Esophagus muscularis mucosa (tissue), 4 donors: ENCODE data around the gene KANSL1. TPM values are rescaled to one million over a fixed set of nuclear protein-coding genes. Genes with fewer than 3 reads are reported as not detected.

Experiments used
- DNase-seq: peaks from one replicate; pipeline ENCODE4 v3.0.0-alpha.2; 2017; ENCODE audit errors: extremely low spot score
- H3K27ac ChIP-seq, 4 donors: fragments of 200-600 bp; sonication (generic); replicated peaks in 1 of 4; 1 replicate in 3 of 4; 2 replicates in 1 of 4; pipeline ENCODE4 v1.5.1; 2016 to 2019; ENCODE audit warnings: mild to moderate bottlenecking in 1 of 4
- H3K27me3 ChIP-seq, 4 donors: fragments of 200-600 bp; sonication (generic); one replicate each; pipeline versions ENCODE4 v1.5.1 to v1.6.0; 2016 to 2019
- H3K36me3 ChIP-seq, 4 donors: fragments of 200-600 bp; sonication (generic); one replicate each; pipeline ENCODE4 v1.5.1; 2016 to 2019
- H3K4me1 ChIP-seq, 4 donors: fragments of 200-600 bp; sonication (generic); one replicate each; pipeline ENCODE4 v1.5.1; 2016 to 2019
- H3K4me3 ChIP-seq, 4 donors: fragments of 200-600 bp; sonication (generic); 1 replicate in 2 of 4; 2 replicates in 2 of 4; pipeline ENCODE4 v1.5.1; 2016 to 2019; ENCODE audit warnings: mild to moderate bottlenecking in 4 of 4, moderate library complexity in 1 of 4
- H3K9me3 ChIP-seq, 4 donors: fragments of 200-600 bp; sonication (generic); 1 replicate in 3 of 4; 2 replicates in 1 of 4; pipeline ENCODE4 v1.5.1; 2016 to 2019
- EP300 ChIP-seq: sonication (generic); formaldehyde crosslinking; IDR thresholded peaks from one replicate; pipeline ENCODE4 v1.6.1; 2017; ENCODE audit warnings: antibody characterized with exemption
- POLR2A ChIP-seq: fragments of 450-650 bp; IDR thresholded peaks from one replicate; pipeline ENCODE4 v1.6.1; 2017; ENCODE audit warnings: antibody characterized with exemption, moderate library complexity, mild to moderate bottlenecking, low read depth
- POLR2AphosphoS5 ChIP-seq, 2 donors: sonication (generic); formaldehyde crosslinking; IDR thresholded peaks; one replicate each; pipeline ENCODE4 v1.6.1; 2017; ENCODE audit warnings: antibody characterized with exemption in 2 of 2
- WGBS: methylation state at CpG from one replicate; pipeline ENCODE4 v1.1.5; 2018; 5-methylcytosine and 5-hydroxymethylcytosine counted together
- intact Hi-C: fragments of 100-400 bp; cut with DNase I; formaldehyde crosslinking; loops from one replicate; pipeline ENCODE4 v1.15.1; 2023
- total RNA-seq, 4 donors: library from RNA; depleted of rRNA; stranded (reverse); fragments of >200 nt; gene quantifications; one replicate each; pipeline versions ENCODE4 v1.1.0 to v1.2.1, GENCODE V29; 2016
- TF ChIP-seq, protein P1 (sequence below), 3 experiments: fragments of 200-600 bp in 2 of 3; fragments of 450-650 bp in 1 of 3; sonication (generic) in 2 of 3; IDR thresholded peaks; one replicate each; pipeline ENCODE4 v1.5.1; 2017 to 2019; ENCODE audit warnings: antibody characterized with exemption in 3 of 3, mild to moderate bottlenecking in 2 of 3, moderate library complexity in 1 of 3

KANSL1 gene
- total RNA-seq, 4 donors from 2014 or later = 55.0 to 124 (median 70.0) TPM

DNA sequence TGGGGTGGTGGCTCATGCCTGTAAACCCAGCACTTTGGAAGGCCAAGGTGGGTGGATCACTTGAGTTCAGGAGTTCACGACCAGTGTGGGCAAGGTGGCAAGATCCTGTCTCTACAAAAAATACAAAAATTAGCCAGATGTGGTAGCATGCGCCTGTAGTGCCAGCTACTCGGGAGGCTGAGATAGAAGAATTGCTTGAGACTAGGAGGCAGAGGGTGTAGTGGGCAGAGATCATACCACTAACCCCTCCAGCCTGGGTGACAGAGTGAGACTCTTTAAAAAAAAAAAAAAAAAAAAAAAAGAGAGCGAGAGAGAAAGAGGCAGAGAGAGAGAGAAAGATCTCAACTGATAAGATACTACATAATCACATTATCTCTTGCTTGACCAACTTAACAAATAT is 45.9 kb downstream of the KANSL1 start:
- Histone ChIP-seq H3K4me3 (no peak overlapping the region), H3K4me1 (peaks cover 52 to 92% (median 84%) of the 10 kb centered on the region in 4 donors), H3K27me3 (no peaks in the 10 kb centered on the region), H3K9me3 (no peaks in the 10 kb centered on the region), H3K36me3 (no peaks in the 10 kb centered on the region), H3K27ac (no peak overlapping the region)
- 95% methylated on average over 4 of the region's 4 CpGs for WGBS
- intact Hi-C loops = no loop called here
- no peak for DNase-seq
- no peak for TF ChIP-seq POLR2A
- TF ChIP-seq, protein P1, sequence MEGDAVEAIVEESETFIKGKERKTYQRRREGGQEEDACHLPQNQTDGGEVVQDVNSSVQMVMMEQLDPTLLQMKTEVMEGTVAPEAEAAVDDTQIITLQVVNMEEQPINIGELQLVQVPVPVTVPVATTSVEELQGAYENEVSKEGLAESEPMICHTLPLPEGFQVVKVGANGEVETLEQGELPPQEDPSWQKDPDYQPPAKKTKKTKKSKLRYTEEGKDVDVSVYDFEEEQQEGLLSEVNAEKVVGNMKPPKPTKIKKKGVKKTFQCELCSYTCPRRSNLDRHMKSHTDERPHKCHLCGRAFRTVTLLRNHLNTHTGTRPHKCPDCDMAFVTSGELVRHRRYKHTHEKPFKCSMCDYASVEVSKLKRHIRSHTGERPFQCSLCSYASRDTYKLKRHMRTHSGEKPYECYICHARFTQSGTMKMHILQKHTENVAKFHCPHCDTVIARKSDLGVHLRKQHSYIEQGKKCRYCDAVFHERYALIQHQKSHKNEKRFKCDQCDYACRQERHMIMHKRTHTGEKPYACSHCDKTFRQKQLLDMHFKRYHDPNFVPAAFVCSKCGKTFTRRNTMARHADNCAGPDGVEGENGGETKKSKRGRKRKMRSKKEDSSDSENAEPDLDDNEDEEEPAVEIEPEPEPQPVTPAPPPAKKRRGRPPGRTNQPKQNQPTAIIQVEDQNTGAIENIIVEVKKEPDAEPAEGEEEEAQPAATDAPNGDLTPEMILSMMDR (IDR thresholded peaks at IDR 0.05) = no peak
- TF ChIP-seq EP300 = no peak
- TF ChIP-seq POLR2AphosphoS5 (IDR thresholded peaks at IDR 0.05) = no peak

DNA sequence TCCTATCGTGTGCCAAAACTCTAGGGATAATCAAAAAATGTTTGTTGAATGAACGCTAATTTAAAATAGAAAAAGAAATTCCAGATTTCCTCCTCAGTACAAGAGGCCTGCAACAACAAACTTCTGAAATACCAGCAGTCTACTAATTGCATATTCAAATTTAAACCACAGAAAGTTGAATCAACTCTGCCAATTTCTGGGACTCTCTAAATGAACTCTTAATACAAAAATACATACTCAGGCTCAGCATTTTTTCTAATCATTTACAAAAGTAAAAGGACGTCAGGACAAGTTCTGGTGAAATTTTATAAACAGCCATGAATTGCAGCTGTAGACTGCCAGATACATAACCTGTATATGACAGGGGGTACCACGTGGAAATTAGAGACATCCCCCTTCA is 49.0 kb downstream of the KANSL1 start:
- intact Hi-C loops = no loop called here
- no peak for DNase-seq
- TF ChIP-seq, protein P1 (IDR thresholded peaks at IDR 0.05) = no peak
- Histone ChIP-seq H3K4me3 (no peak overlapping the region), H3K27ac (peak overlapping the region in 1 of 4 donors; percentile 28), H3K4me1 (peaks cover 46 to 92% (median 84%) of the 10 kb centered on the region in 4 donors), H3K9me3 (no peaks in the 10 kb centered on the region), H3K36me3 (no peaks in the 10 kb centered on the region), H3K27me3 (no peaks in the 10 kb centered on the region)
- 41% methylated on average over 4 of the region's 4 CpGs for WGBS

DNA sequence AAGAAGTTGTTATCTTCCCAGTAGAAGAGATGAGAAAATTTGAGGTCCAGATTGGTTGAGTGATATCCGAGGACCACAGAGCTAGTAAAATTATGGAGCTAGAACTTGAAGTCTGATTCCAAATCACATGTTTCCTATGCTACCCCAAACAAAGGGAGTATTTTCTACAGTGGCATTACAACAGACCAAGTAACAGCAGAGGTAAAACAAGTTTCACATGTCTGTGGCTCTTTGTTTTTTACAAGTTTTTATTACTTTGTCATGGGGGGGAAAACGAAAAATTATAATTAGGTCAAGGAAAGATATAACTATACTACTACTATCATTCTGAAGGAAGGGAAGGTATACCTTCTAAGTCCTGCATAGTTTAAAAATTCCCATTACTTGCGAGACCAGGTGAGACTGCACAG is 49.4 kb downstream of the KANSL1 start:
- TF ChIP-seq POLR2AphosphoS5 (IDR thresholded peaks at IDR 0.05) = no peak
- TF ChIP-seq, protein P1 (IDR thresholded peaks at IDR 0.05) = no peak
- no peak for TF ChIP-seq POLR2A
- no peak for TF ChIP-seq EP300
- H3K9me3 ChIP-seq = no peaks in the 10 kb centered on the region
- DNase-seq = no peak
- no peaks in the 10 kb centered on the region for H3K36me3 ChIP-seq
- H3K27ac ChIP-seq = peak overlapping the region in 1 of 4 donors; percentile 28
- no peak overlapping the region for H3K4me3 ChIP-seq
- intact Hi-C loops = no loop called here
- H3K4me1 ChIP-seq = peaks cover 48 to 92% (median 84%) of the 10 kb centered on the region in 4 donors
- H3K27me3 ChIP-seq = no peaks in the 10 kb centered on the region
- 63% methylated on average over 3 of the region's 3 CpGs for WGBS

DNA sequence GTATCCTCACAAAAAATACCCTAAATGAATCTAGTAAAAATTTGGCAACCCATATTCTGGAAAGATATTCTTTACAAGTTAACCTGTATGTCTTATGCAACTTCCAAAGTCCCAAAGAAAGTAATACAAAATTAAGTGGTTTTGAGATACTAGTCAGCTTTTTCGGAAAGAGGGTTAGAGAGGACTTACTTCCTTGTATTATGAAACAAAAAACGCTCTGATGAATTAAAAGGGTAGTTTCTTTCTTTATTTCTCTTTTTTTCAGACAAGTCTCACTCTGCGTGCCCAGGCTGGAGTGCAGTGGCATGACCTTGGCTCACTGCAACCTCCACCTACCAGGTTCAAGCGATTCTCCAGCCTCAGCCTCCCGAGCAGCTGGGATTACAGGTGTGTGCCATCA is 51.6 kb downstream of the KANSL1 start:
- DNase-seq = no peak
- Histone ChIP-seq H3K9me3 (no peaks in the 10 kb centered on the region), H3K4me3 (no peak overlapping the region), H3K27ac (peak overlapping the region in 1 of 4 donors; percentile 33), H3K27me3 (no peaks in the 10 kb centered on the region), H3K36me3 (no peaks in the 10 kb centered on the region), H3K4me1 (peaks cover 66 to 95% (median 92%) of the 10 kb centered on the region in 4 donors)
- WGBS = 83% methylated on average over 5 of the region's 5 CpGs
- intact Hi-C loops = no loop called here
- no peak for TF ChIP-seq EP300
- TF ChIP-seq POLR2AphosphoS5 (IDR thresholded peaks at IDR 0.05) = no peak
- TF ChIP-seq, protein P1 (IDR thresholded peaks at IDR 0.05) = no peak
- no peak for TF ChIP-seq POLR2A

DNA sequence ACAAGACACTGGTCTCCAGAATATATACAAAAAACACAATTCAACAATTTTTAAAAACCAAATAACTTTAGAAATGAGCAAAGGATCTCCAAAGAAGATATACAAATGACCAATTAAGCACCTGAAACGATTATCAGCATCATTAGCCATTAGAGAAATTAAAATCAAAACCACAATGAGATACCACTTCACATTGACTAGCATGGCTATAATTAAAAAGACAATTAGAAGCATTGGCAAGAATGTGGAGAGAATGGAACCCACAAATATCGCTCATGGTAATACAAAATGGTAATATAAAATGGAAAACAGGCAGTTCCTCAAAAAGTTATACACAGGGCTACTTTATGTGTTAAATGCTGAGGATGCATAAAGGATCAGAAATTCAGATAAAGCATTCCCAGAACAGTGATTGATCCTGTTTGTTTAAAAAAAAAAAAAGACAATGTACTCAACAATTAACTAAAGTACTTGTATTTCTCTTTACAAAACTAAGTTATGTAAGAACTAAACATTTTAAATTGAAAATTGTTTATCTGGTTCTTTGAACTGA is 52.5 kb downstream of the KANSL1 start:
- Histone ChIP-seq H3K4me3 (no peak overlapping the region), H3K4me1 (peaks cover 74 to 99% (median 96%) of the 10 kb centered on the region in 4 donors), H3K27ac (no peak overlapping the region), H3K9me3 (no peaks in the 10 kb centered on the region), H3K27me3 (no peaks in the 10 kb centered on the region), H3K36me3 (no peaks in the 10 kb centered on the region)
- no peak for TF ChIP-seq POLR2A
- TF ChIP-seq, protein P1 (IDR thresholded peaks at IDR 0.05) = no peak
- TF ChIP-seq POLR2AphosphoS5 (IDR thresholded peaks at IDR 0.05) = no peak
- no peak for TF ChIP-seq EP300
- 98% methylated on average over 2 of the region's 2 CpGs for WGBS
- intact Hi-C loops = no loop called here
- no peak for DNase-seq
